H9 (cell line): ENCODE results near the gene ARHGAP30. TPM values are rescaled to one million over a fixed set of nuclear protein-coding genes. Genes with fewer than 3 reads are reported as not detected.

Experiments
- DNase-seq: peaks from one replicate; pipeline ENCODE4 v3.0.0-alpha.2; 2017
- H2AFZ ChIP-seq: one replicate; pipeline ENCODE4 v1.6.1; 2013; ENCODE audit warnings: mild to moderate bottlenecking, low read length, control low read depth, moderate library complexity
- H2AK5ac ChIP-seq: 2 replicates; pipeline ENCODE4 v1.6.1; 2013; ENCODE audit warnings: low read length, control low read depth, mixed read lengths; ENCODE audit not compliant: insufficient read length
- H2BK120ac ChIP-seq: one replicate; pipeline ENCODE4 v1.6.1; 2013; ENCODE audit warnings: low read depth, mild to moderate bottlenecking, low read length, control low read depth, inconsistent platforms; ENCODE audit not compliant: poor library complexity, severe bottlenecking
- H2BK12ac ChIP-seq: 2 replicates; pipeline ENCODE4 v1.6.1; 2013; ENCODE audit warnings: low read length, control low read depth, mixed read lengths, low read depth; ENCODE audit not compliant: insufficient read length
- H2BK15ac ChIP-seq: 2 replicates; pipeline ENCODE4 v1.6.1; 2013; ENCODE audit warnings: low read depth, low read length, control low read depth
- H2BK20ac ChIP-seq: one replicate; pipeline ENCODE4 v1.6.1; 2013; ENCODE audit warnings: low read depth, mild to moderate bottlenecking, low read length, control low read depth, inconsistent platforms; ENCODE audit not compliant: poor library complexity, severe bottlenecking
- H2BK5ac ChIP-seq: 2 replicates; pipeline ENCODE4 v1.6.1; 2013; ENCODE audit warnings: low read length, control low read depth, mixed read lengths; ENCODE audit not compliant: insufficient read length
- H3K14ac ChIP-seq: 2 replicates; pipeline ENCODE4 v1.6.1; 2013; ENCODE audit warnings: low read length, control low read depth; ENCODE audit not compliant: insufficient read depth
- H3K18ac ChIP-seq: 2 replicates; pipeline ENCODE4 v1.6.1; 2013; ENCODE audit warnings: low read depth, mild to moderate bottlenecking, mixed read lengths, low read length, control low read depth; ENCODE audit not compliant: insufficient read length
- H3K23ac ChIP-seq: 2 replicates; pipeline ENCODE4 v1.6.1; 2013; ENCODE audit warnings: low read length, control low read depth, mixed read lengths, low read depth; ENCODE audit not compliant: insufficient read length
- H3K23me2 ChIP-seq: 2 replicates; pipeline ENCODE4 v1.6.1; 2013; ENCODE audit warnings: low read depth, mild to moderate bottlenecking, mixed read lengths, low read length, control low read depth; ENCODE audit not compliant: insufficient read length, poor library complexity, severe bottlenecking
- H3K27ac ChIP-seq: 2 replicates; pipeline ENCODE4 v1.5.1; 2013; ENCODE audit warnings: low read length, control low read depth, mixed read lengths, low read depth; ENCODE audit not compliant: insufficient read length
- H3K27me3 ChIP-seq: 2 replicates; pipeline ENCODE4 v1.6.1; 2013; ENCODE audit warnings: low read length, control low read depth, inconsistent platforms; ENCODE audit not compliant: insufficient read depth
- H3K4ac ChIP-seq: 2 replicates; pipeline ENCODE4 v1.6.1; 2013; ENCODE audit warnings: low read depth, mild to moderate bottlenecking, control low read depth, inconsistent platforms, low read length, moderate library complexity
- H3K4me1 ChIP-seq: 2 replicates; pipeline ENCODE4 v1.6.1; 2013; ENCODE audit warnings: low read length, control low read depth, inconsistent platforms; ENCODE audit not compliant: insufficient read depth
- H3K4me2 ChIP-seq: 2 replicates; pipeline ENCODE4 v1.6.1; 2013; ENCODE audit warnings: low read length, control low read depth, mixed read lengths; ENCODE audit not compliant: insufficient read length, insufficient read depth
- H3K56ac ChIP-seq: 2 replicates; pipeline ENCODE4 v1.6.1; 2013; ENCODE audit warnings: low read depth, mild to moderate bottlenecking, mixed read lengths, low read length, control low read depth; ENCODE audit not compliant: insufficient read length
- H3K79me1 ChIP-seq: 2 replicates; pipeline ENCODE4 v1.6.1; 2013; ENCODE audit warnings: low read depth, mild to moderate bottlenecking, moderate library complexity, low read length, control low read depth, inconsistent platforms; ENCODE audit not compliant: insufficient read depth, poor library complexity, severe bottlenecking
- H3K79me2 ChIP-seq: 2 replicates; pipeline ENCODE4 v1.6.1; 2013; ENCODE audit warnings: low read length, control low read depth, inconsistent platforms; ENCODE audit not compliant: insufficient read depth
- H3K9ac ChIP-seq: 2 replicates; pipeline ENCODE4 v1.6.1; 2013; ENCODE audit warnings: low read length, control low read depth, mixed read lengths; ENCODE audit not compliant: insufficient read length; ENCODE audit errors: extremely low read depth
- H3K9me3 ChIP-seq: one replicate; pipeline ENCODE4 v1.6.1; 2013; ENCODE audit warnings: low read depth, low read length, inconsistent platforms; ENCODE audit not compliant: control insufficient read depth
- H3T11ph ChIP-seq: one replicate; pipeline ENCODE4 v1.6.1; 2013; ENCODE audit warnings: mild to moderate bottlenecking, low read length, control low read depth, inconsistent platforms
- H4K20me1 ChIP-seq: one replicate; pipeline ENCODE4 v1.6.1; 2013; ENCODE audit not compliant: control insufficient read depth, insufficient read length, insufficient read depth
- H4K5ac ChIP-seq: 2 replicates; pipeline ENCODE4 v1.6.1; 2013; ENCODE audit warnings: low read depth, mild to moderate bottlenecking, mixed read lengths, low read length, control low read depth; ENCODE audit not compliant: insufficient read length
- H4K8ac ChIP-seq: replicated peaks from 2 replicates; pipeline ENCODE4 v1.6.1; 2013; ENCODE audit warnings: low read length, control low read depth, mixed read lengths, low read depth; ENCODE audit not compliant: insufficient read length
- H4K91ac ChIP-seq: 2 replicates; pipeline ENCODE4 v1.6.1; 2013; ENCODE audit warnings: low read depth, mild to moderate bottlenecking, moderate library complexity, mixed read lengths, low read length, control low read depth; ENCODE audit not compliant: insufficient read length
- H3K27ac Mint-ChIP-seq, 3 experiments: 2 replicates in 2 of 3; 3 replicates in 1 of 3; pipeline ENCODE4 v1.8.0; 2020 to 2021; ENCODE audit warnings: mixed read lengths in 3 of 3, mild to moderate bottlenecking in 1 of 3, moderate library complexity in 1 of 3
- H3K27me3 Mint-ChIP-seq: 2 replicates; pipeline ENCODE4 v1.8.0; 2021; ENCODE audit warnings: low read depth, mild to moderate bottlenecking, moderate library complexity, mixed read lengths
- H3K36me3 Mint-ChIP-seq, 3 experiments: 2 replicates in 2 of 3; 3 replicates in 1 of 3; pipeline ENCODE4 v1.8.0; 2020 to 2021; ENCODE audit warnings: low read depth in 3 of 3, mixed read lengths in 3 of 3; ENCODE audit not compliant: insufficient read depth in 1 of 3
- H3K4me1 Mint-ChIP-seq, 2 experiments: 2 replicates each; pipeline ENCODE4 v1.8.0; 2020; ENCODE audit warnings: mixed read lengths in 2 of 2
- H3K4me3 Mint-ChIP-seq, 2 experiments: 2 replicates in 1 of 2; 3 replicates in 1 of 2; pipeline ENCODE4 v1.8.0; 2020 to 2021; ENCODE audit warnings: mild to moderate bottlenecking in 2 of 2, mixed read lengths in 2 of 2, moderate library complexity in 1 of 2
- H3K9me3 Mint-ChIP-seq, 2 experiments: 2 replicates in 1 of 2; 3 replicates in 1 of 2; pipeline ENCODE4 v1.8.0; 2020; ENCODE audit warnings: mild to moderate bottlenecking in 2 of 2, mixed read lengths in 2 of 2, moderate library complexity in 1 of 2
- WGBS: extraction: QIAGEN DNeasy Blood & Tissue Kit; methylation state at CpG from one replicate; pipeline ENCODE4 v1.1.7; 2013; ENCODE audit warnings: missing lambda C conversion rate, low lambda C conversion rate, mixed read lengths; ENCODE audit not compliant: insufficient read length; ENCODE audit errors: extremely low coverage; 5-methylcytosine and 5-hydroxymethylcytosine counted together
- total RNA-seq: library from RNA; stranded (reverse); gene quantifications from 2 replicates; pipeline ENCODE4 v1.2.1, GENCODE V29; 2021
- TF ChIP-seq, protein P1 (sequence below): fragments of 200-600 bp; sonication (generic); conservative IDR thresholded peaks from 3 replicates; pipeline ENCODE4 v1.8.0; 2021; ENCODE audit warnings: antibody characterized with exemption, mild to moderate bottlenecking

The ARHGAP30 gene
- total RNA-seq, 1 experiment from 2014 or later: 0.13 TPM

DNA sequence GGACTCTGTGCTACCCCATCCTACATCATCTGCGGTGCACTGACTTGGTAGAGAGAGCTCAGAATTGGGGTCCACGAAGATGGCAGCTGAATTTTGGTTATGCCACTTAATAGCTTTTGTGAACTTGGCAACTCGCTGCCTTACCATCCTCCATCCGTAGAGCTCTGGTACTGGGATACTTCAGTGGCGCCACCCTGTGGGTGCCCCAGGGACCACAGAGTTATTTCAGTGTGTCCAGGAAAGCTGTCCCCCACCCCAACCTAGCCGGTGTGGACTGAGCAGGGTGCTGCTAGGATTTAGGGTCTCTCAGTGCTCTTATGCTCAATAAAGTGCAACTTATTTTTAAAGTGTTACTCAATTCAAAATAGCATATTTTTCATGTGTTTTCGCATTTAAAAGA is 14.9 kb downstream of the ARHGAP30 start:
- Histone ChIP-seq H3K4me1 (no peaks in the 10 kb centered on the region), H4K8ac (no peak overlapping the region), H3K23me2 (no peaks in the 10 kb centered on the region), H2BK20ac (no peak overlapping the region), H3K14ac (no peak overlapping the region), H3K27me3 (no peaks in the 10 kb centered on the region; the same call in 1 of the 2 replicates), H4K91ac (no peak overlapping the region), H2AFZ (no peak overlapping the region), H4K5ac (no peak overlapping the region), H2BK120ac (no peak overlapping the region), H3K4ac (no peak overlapping the region), H3K18ac (no peak overlapping the region), H4K20me1 (no peaks in the 10 kb centered on the region), H3K9ac (no peak overlapping the region), H2BK12ac (no peak overlapping the region), H3K27ac (no peak overlapping the region), H3K56ac (no peak overlapping the region), H3T11ph (no peak overlapping the region), H2BK5ac (no peak overlapping the region), H3K79me2 (no peaks in the 10 kb centered on the region), H3K23ac (no peak overlapping the region), H3K79me1 (no peaks in the 10 kb centered on the region), H2AK5ac (no peak overlapping the region), H3K4me2 (no peak overlapping the region), H3K9me3 (no peaks in the 10 kb centered on the region), H2BK15ac (no peak overlapping the region)
- no peak overlapping the region for H3K4me3 Mint-ChIP-seq
- no peak for DNase-seq
- H3K9me3 Mint-ChIP-seq: no peaks in the 10 kb centered on the region; a peak in 1 of 5 replicates
- TF ChIP-seq, protein P1, sequence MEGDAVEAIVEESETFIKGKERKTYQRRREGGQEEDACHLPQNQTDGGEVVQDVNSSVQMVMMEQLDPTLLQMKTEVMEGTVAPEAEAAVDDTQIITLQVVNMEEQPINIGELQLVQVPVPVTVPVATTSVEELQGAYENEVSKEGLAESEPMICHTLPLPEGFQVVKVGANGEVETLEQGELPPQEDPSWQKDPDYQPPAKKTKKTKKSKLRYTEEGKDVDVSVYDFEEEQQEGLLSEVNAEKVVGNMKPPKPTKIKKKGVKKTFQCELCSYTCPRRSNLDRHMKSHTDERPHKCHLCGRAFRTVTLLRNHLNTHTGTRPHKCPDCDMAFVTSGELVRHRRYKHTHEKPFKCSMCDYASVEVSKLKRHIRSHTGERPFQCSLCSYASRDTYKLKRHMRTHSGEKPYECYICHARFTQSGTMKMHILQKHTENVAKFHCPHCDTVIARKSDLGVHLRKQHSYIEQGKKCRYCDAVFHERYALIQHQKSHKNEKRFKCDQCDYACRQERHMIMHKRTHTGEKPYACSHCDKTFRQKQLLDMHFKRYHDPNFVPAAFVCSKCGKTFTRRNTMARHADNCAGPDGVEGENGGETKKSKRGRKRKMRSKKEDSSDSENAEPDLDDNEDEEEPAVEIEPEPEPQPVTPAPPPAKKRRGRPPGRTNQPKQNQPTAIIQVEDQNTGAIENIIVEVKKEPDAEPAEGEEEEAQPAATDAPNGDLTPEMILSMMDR: peak; percentile 50
- H3K4me1 Mint-ChIP-seq: 0 out of 4 replicates have a peak, but pooled peaks cover 0 to 2% of the 10 kb centered on the region in 2 experiments
- no peak overlapping the region for H3K27ac Mint-ChIP-seq
- no peaks in the 10 kb centered on the region; a peak in 1 of 7 replicates for H3K36me3 Mint-ChIP-seq
- no CpG with 5 or more reads among the region's 7 CpGs for WGBS
- H3K27me3 Mint-ChIP-seq: peaks cover 13% of the 10 kb centered on the region
